DMS 273 (cell line): Measurements from ENCODE around the gene HDAC7.
A peak's percentile ranks its signal among the peaks of the same experiment; 100 is the strongest.

Experiments
- DNase-seq: peaks from one replicate; lab custom pipeline; 2025; ENCODE audit not compliant: unreplicated experiment; lab: John Stamatoyannopoulos, UW

The HDAC7 gene

GRCh38 chr12:47747596-47748506, 71.9 kb downstream of the HDAC7 start:
- DNase-seq: no peak

- DNase-seq: no peak
Observed at GRCh38 chr12:47747126-47747525, 72.6 kb downstream of the HDAC7 start.

- DNase-seq: no peak
Observed at GRCh38 chr12:47746523-47746922, 73.2 kb downstream of the HDAC7 start.

GRCh38 chr12:47746073-47746472, 73.6 kb downstream of the HDAC7 start:
- no peak for DNase-seq

- no peak for DNase-seq
Observed at GRCh38 chr12:47745485-47746041, 74.1 kb downstream of the HDAC7 start.

GRCh38 chr12:47744778-47745436, 74.8 kb downstream of the HDAC7 start:
- no peak for DNase-seq

GRCh38 chr12:47744005-47744651, 75.6 kb downstream of the HDAC7 start:
- peak; percentile 17 for DNase-seq

GRCh38 chr12:47743311-47743860, 76.3 kb downstream of the HDAC7 start:
- no peak for DNase-seq

GRCh38 chr12:47742253-47742825, 77.4 kb downstream of the HDAC7 start:
- peak; percentile 59 for DNase-seq

GRCh38 chr12:47741340-47741703, 78.4 kb downstream of the HDAC7 start:
- peak; percentile 70 for DNase-seq

GRCh38 chr12:47740606-47741339, 78.9 kb downstream of the HDAC7 start:
- no peak for DNase-seq

- DNase-seq: no peak
Observed at GRCh38 chr12:47739979-47740378, 79.7 kb downstream of the HDAC7 start.

GRCh38 chr12:47739297-47739696, 80.4 kb downstream of the HDAC7 start:
- DNase-seq: no peak

- DNase-seq: no peak
Observed at GRCh38 chr12:47737936-47738594, 81.6 kb downstream of the HDAC7 start.

- DNase-seq: peak; percentile 7
Observed at GRCh38 chr12:47736877-47737676, 82.6 kb downstream of the HDAC7 start.

GRCh38 chr12:47736216-47736615, 83.5 kb downstream of the HDAC7 start:
- DNase-seq: no peak

- DNase-seq: no peak
Observed at GRCh38 chr12:47735649-47736048, 84.1 kb downstream of the HDAC7 start.

- DNase-seq: peak; percentile 32
Observed at GRCh38 chr12:47734725-47735480, 84.8 kb downstream of the HDAC7 start.
